ENCODE results near the gene ABHD2.

The ABHD2 gene

DNA sequence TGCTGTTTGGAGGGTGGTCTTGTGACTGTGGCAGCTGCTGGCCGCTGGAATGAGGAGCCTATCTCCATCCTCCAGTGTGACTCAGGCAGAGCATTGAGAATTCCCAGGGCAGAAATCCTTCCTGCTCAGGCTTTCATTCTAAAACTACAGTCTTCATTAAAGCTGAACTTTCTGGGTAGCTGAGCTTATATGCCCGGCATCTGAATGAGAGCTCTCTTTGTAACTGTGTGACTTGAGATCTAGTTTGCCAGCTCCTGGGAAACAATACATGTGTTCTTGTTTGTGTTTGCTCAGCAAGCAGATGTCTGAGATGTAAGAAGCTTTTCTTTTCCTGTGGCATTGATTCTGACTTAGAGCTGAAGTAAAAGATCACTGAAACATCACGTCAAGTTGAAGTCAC lies 110.7 kb downstream of the ABHD2 start:
- peaks cover 10% of the 10 kb centered on the region for H3K4me1 ChIP-seq (ENCODE audit: insufficient read depth, low read length, severe bottlenecking)
- H3K79me2 ChIP-seq (ENCODE audit: insufficient read depth, low read length) = no peaks in the 10 kb centered on the region
- no peaks in the 10 kb centered on the region for H4K20me1 ChIP-seq (ENCODE audit: insufficient read depth, low read length)
- TF ChIP-seq, protein P1, sequence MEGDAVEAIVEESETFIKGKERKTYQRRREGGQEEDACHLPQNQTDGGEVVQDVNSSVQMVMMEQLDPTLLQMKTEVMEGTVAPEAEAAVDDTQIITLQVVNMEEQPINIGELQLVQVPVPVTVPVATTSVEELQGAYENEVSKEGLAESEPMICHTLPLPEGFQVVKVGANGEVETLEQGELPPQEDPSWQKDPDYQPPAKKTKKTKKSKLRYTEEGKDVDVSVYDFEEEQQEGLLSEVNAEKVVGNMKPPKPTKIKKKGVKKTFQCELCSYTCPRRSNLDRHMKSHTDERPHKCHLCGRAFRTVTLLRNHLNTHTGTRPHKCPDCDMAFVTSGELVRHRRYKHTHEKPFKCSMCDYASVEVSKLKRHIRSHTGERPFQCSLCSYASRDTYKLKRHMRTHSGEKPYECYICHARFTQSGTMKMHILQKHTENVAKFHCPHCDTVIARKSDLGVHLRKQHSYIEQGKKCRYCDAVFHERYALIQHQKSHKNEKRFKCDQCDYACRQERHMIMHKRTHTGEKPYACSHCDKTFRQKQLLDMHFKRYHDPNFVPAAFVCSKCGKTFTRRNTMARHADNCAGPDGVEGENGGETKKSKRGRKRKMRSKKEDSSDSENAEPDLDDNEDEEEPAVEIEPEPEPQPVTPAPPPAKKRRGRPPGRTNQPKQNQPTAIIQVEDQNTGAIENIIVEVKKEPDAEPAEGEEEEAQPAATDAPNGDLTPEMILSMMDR (IDR thresholded peaks at IDR 0.05; ENCODE audit: low read length) = no peak
- no peak for TF ChIP-seq EZH2 (IDR thresholded peaks at IDR 0.05; ENCODE audit: borderline replicate concordance, low read length)
- no peaks in the 10 kb centered on the region for H3K9me2 ChIP-seq (ENCODE audit: low read depth, low read length)
- H3K36me3 ChIP-seq (ENCODE audit: insufficient read depth, low read length) = peaks cover 26% of the 10 kb centered on the region; the same call in 1 of the 2 replicates
- H3K27ac ChIP-seq (ENCODE audit: low read depth, low read length, poor library complexity, severe bottlenecking) = no peak overlapping the region
- no peak overlapping the region for H3K4me2 ChIP-seq (ENCODE audit: low read length)
- H3K27me3 ChIP-seq (ENCODE audit: insufficient read depth, low read length) = no peaks in the 10 kb centered on the region
- no peak overlapping the region for H2AFZ ChIP-seq (ENCODE audit: low read length)
- no peak overlapping the region for H3K4me3 ChIP-seq (ENCODE audit: low read depth, low read length, poor library complexity, severe bottlenecking)
- H3F3A ChIP-seq (ENCODE audit: insufficient read depth, low read length) = no peaks in the 10 kb centered on the region
- no peaks in the 10 kb centered on the region for H3K9me3 ChIP-seq (ENCODE audit: low read length)
- H3K9ac ChIP-seq (ENCODE audit: low read length) = no peak overlapping the region

DNA sequence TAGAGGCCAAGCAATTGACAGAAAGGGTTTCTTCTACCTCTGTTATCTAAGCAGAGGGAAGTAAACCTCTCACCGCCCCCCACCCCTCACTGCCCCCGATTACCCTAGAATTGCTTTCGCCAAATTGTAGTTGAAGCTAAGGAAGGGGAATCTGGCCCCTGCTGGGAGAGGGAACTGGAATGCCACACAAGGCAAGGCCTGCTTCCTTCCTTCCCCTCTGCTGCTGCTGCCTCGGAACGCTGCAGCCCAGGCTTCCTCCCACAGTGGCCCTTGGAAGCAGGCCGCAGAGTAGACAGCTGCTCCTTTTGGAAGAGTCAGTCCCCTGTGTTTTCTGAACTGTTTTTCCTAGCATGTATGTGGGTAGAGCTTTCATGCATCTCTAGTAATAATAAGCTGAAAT lies 111.5 kb downstream of the ABHD2 start:
- Histone ChIP-seq H3K27ac (ENCODE audit: low read depth, low read length, poor library complexity, severe bottlenecking) (no peak overlapping the region), H3K4me1 (ENCODE audit: insufficient read depth, low read length, severe bottlenecking) (peaks cover 10% of the 10 kb centered on the region), H3K79me2 (ENCODE audit: insufficient read depth, low read length) (no peaks in the 10 kb centered on the region), H4K20me1 (ENCODE audit: insufficient read depth, low read length) (no peaks in the 10 kb centered on the region), H3K9me2 (ENCODE audit: low read depth, low read length) (no peaks in the 10 kb centered on the region), H3K4me3 (ENCODE audit: low read depth, low read length, poor library complexity, severe bottlenecking) (no peak overlapping the region), H3K9me3 (ENCODE audit: low read length) (no peaks in the 10 kb centered on the region), H3K27me3 (ENCODE audit: insufficient read depth, low read length) (no peaks in the 10 kb centered on the region), H2AFZ (ENCODE audit: low read length) (no peak overlapping the region), H3K9ac (ENCODE audit: low read length) (no peak overlapping the region), H3F3A (ENCODE audit: insufficient read depth, low read length) (no peaks in the 10 kb centered on the region), H3K4me2 (ENCODE audit: low read length) (no peak overlapping the region), H3K36me3 (ENCODE audit: insufficient read depth, low read length) (peaks cover 22% of the 10 kb centered on the region; the same call in 1 of the 2 replicates)
- TF ChIP-seq, protein P1 (IDR thresholded peaks at IDR 0.05; ENCODE audit: low read length) = no peak
- TF ChIP-seq EZH2 (IDR thresholded peaks at IDR 0.05; ENCODE audit: borderline replicate concordance, low read length) = no peak

DNA sequence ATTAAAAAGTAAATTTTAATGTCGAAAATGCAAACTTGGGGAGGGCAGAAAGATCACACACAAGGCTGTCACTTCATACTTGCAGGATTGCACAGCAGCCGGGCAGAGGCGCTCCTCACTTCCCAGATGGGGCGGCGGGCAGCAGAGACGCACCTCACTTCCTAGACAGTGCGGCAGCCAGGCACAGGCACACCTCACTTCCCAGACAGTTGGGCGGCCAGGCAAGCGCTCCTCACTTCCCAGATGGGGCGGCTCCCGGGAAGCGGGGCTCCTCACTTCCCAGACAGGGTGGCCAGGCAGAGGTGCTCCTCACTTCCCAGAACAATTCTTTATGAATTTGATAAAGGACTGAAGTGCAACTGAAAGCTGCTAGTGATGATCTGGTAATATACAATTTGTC lies 111.9 kb downstream of the ABHD2 start:
- no peak overlapping the region for H3K4me3 ChIP-seq (ENCODE audit: low read depth, low read length, poor library complexity, severe bottlenecking)
- no peaks in the 10 kb centered on the region for H3K27me3 ChIP-seq (ENCODE audit: insufficient read depth, low read length)
- H3K36me3 ChIP-seq (ENCODE audit: insufficient read depth, low read length) = peaks cover 18% of the 10 kb centered on the region; the same call in 1 of the 2 replicates
- H3K9ac ChIP-seq (ENCODE audit: low read length) = no peak overlapping the region
- H3F3A ChIP-seq (ENCODE audit: insufficient read depth, low read length) = no peaks in the 10 kb centered on the region
- no peaks in the 10 kb centered on the region for H3K79me2 ChIP-seq (ENCODE audit: insufficient read depth, low read length)
- no peaks in the 10 kb centered on the region for H3K9me2 ChIP-seq (ENCODE audit: low read depth, low read length)
- H3K27ac ChIP-seq (ENCODE audit: low read depth, low read length, poor library complexity, severe bottlenecking) = no peak overlapping the region
- H2AFZ ChIP-seq (ENCODE audit: low read length) = no peak overlapping the region
- TF ChIP-seq, protein P1 (IDR thresholded peaks at IDR 0.05; ENCODE audit: low read length) = no peak
- no peak for TF ChIP-seq EZH2 (IDR thresholded peaks at IDR 0.05; ENCODE audit: borderline replicate concordance, low read length)
- H4K20me1 ChIP-seq (ENCODE audit: insufficient read depth, low read length) = no peaks in the 10 kb centered on the region
- H3K9me3 ChIP-seq (ENCODE audit: low read length) = no peaks in the 10 kb centered on the region
- H3K4me2 ChIP-seq (ENCODE audit: low read length) = no peak overlapping the region
- H3K4me1 ChIP-seq (ENCODE audit: insufficient read depth, low read length, severe bottlenecking) = peaks cover 10% of the 10 kb centered on the region

Data from OCI-LY1 (cell line).